ENCODE measurements around the gene DENND1A. TPM values are rescaled to one million over a fixed set of nuclear protein-coding genes. Genes with fewer than 3 reads are reported as not detected.
"Not testable (repeated sequence)": the region's sequence is repeated elsewhere in the genome, so short reads cannot be mapped to it uniquely, and the experiment has no call there.

The DENND1A gene
- polyA plus RNA-seq, 2 of the 4 experiments (the other 2 are of a cell fraction), result 15.1 to 21.9 TPM

DNA sequence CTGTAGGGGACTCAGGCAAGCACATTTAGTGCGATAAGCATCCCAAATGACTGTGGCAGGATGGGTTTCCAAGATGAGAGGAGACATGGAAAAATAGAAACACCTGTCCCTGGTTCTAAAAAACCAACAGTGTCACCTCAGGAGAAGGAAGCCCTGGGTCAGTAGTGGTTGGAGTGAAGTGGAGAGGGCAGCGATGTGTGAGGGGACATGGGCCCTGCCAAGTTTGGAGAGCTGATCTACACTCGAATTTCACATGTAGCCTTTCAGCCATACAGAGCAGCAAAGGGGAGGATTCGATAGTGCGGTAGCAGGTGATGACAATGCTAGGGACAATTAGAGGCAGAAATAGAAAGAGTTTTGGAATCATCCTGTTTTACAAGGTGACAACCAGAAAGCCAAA lies 49.1 kb upstream of the DENND1A start:
- FAIRE-seq (no peak), ATAC-seq (no peak), DNase-seq (ENCODE audit: low read depth in 1 of 2, low spot score in 1 of 2) (no peak)
- CTCF ChIA-PET, result no interaction called here
- Histone ChIP-seq H3K27ac (no peak overlapping the region), H3K4me2 (no peak overlapping the region), H3K9me3 (no peaks in the 10 kb centered on the region), H3K4me1 (no peaks in the 10 kb centered on the region), H3K4me3 (no peak overlapping the region)
- POLR2A ChIA-PET, result no interaction called here
- no peak for TF ChIP-seq EP300 (IDR thresholded peaks at IDR 0.05)
- TF ChIP-seq, protein P1, sequence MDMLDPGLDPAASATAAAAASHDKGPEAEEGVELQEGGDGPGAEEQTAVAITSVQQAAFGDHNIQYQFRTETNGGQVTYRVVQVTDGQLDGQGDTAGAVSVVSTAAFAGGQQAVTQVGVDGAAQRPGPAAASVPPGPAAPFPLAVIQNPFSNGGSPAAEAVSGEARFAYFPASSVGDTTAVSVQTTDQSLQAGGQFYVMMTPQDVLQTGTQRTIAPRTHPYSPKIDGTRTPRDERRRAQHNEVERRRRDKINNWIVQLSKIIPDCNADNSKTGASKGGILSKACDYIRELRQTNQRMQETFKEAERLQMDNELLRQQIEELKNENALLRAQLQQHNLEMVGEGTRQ (IDR thresholded peaks at IDR 0.05), result no peak
- no peak for TF ChIP-seq CHD4 (IDR thresholded peaks at IDR 0.05; ENCODE audit: borderline replicate concordance)
- TF ChIP-seq PHF8 (IDR thresholded peaks at IDR 0.05; ENCODE audit: borderline replicate concordance, low read depth), result no peak
- TF ChIP-seq SMC3 (IDR thresholded peaks at IDR 0.05), result no peak
- no peak for TF ChIP-seq CBX8 (IDR thresholded peaks at IDR 0.05)
- TF ChIP-seq RFX5 (IDR thresholded peaks at IDR 0.05), result no peak
- no peak for TF ChIP-seq BHLHE40 (IDR thresholded peaks at IDR 0.05; ENCODE audit: low read depth, low read length)
- TF ChIP-seq, protein P2, sequence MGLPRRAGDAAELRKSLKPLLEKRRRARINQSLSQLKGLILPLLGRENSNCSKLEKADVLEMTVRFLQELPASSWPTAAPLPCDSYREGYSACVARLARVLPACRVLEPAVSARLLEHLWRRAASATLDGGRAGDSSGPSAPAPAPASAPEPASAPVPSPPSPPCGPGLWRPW (IDR thresholded peaks at IDR 0.05), result no peak
- TF ChIP-seq MAZ (IDR thresholded peaks at IDR 0.05; ENCODE audit: borderline replicate concordance, low read depth, low read length), result no peak
- no peak for TF ChIP-seq HOXB13 (CRISPR knock-in tag; IDR thresholded peaks at IDR 0.05; ENCODE audit: low read depth)
- no peak for TF ChIP-seq HOXA7 (CRISPR knock-in tag; IDR thresholded peaks at IDR 0.05)
- TF ChIP-seq NFE2L2 (conservative IDR thresholded peaks at IDR 0.05; ENCODE audit: low read length), result no peak
- no peak for TF ChIP-seq HEYL (CRISPR knock-in tag; IDR thresholded peaks at IDR 0.05)
- no peak for TF ChIP-seq HDAC2 (IDR thresholded peaks at IDR 0.05)
- no peak for TF ChIP-seq CHD2 (IDR thresholded peaks at IDR 0.05; ENCODE audit: low read length, partially characterized antibody)
- TF ChIP-seq, protein P3, sequence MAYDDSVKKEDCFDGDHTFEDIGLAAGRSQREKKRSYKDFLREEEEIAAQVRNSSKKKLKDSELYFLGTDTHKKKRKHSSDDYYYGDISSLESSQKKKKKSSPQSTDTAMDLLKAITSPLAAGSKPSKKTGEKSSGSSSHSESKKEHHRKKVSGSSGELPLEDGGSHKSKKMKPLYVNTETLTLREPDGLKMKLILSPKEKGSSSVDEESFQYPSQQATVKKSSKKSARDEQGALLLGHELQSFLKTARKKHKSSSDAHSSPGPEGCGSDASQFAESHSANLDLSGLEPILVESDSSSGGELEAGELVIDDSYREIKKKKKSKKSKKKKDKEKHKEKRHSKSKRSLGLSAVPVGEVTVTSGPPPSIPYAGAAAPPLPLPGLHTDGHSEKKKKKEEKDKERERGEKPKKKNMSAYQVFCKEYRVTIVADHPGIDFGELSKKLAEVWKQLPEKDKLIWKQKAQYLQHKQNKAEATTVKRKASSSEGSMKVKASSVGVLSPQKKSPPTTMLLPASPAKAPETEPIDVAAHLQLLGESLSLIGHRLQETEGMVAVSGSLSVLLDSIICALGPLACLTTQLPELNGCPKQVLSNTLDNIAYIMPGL (CRISPR knock-in tag; IDR thresholded peaks at IDR 0.05; ENCODE audit: borderline replicate concordance), result no peak
- TF ChIP-seq, protein P4, sequence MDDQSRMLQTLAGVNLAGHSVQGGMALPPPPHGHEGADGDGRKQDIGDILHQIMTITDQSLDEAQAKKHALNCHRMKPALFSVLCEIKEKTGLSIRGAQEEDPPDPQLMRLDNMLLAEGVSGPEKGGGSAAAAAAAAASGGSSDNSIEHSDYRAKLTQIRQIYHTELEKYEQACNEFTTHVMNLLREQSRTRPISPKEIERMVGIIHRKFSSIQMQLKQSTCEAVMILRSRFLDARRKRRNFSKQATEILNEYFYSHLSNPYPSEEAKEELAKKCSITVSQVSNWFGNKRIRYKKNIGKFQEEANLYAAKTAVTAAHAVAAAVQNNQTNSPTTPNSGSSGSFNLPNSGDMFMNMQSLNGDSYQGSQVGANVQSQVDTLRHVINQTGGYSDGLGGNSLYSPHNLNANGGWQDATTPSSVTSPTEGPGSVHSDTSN (IDR thresholded peaks at IDR 0.05), result no peak
- 53% methylated on average over 5 of the region's 5 CpGs for WGBS (ENCODE audit: missing lambda C conversion rate)

DNA sequence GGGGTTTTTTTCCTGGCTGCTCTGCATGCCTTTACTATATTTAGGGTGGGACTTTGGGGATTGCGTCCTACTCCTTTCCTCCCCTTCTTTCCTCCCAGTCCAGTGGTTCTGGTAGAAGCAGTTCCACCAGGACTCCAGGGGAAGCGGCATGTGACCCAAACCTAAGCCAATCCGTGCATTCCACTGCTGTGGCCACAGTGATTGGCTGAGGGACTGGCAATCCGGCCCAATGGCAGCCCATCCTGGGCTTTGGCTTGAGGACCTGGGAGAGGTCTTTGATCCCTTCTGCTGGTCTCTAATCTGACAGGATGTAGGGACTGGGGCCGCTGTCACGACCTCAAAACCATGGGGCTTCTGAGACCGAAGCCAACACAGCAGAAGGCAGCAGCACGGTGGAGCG lies 46.7 kb upstream of the DENND1A start:
- FAIRE-seq; H3K27ac ChIP-seq; H3K9me3 ChIP-seq; POLR2A ChIA-PET; DNase-seq (ENCODE audit: low read depth in 1 of 2, low spot score in 1 of 2); H3K4me1 ChIP-seq; H3K4me3 ChIP-seq; H3K4me2 ChIP-seq: not testable (repeated sequence)
- 31% methylated on average over 3 of the region's 9 CpGs for WGBS (ENCODE audit: missing lambda C conversion rate)
- ATAC-seq, result peak in 1 of 2 experiments; percentile 48; a peak in 2 of 6 replicates
- CTCF ChIA-PET, result interaction anchor here (1.4 kb wide), 1 partner anchor 10 kb away, joined by 4 read pairs; no protein-coding TSS in a partner anchor

DNA sequence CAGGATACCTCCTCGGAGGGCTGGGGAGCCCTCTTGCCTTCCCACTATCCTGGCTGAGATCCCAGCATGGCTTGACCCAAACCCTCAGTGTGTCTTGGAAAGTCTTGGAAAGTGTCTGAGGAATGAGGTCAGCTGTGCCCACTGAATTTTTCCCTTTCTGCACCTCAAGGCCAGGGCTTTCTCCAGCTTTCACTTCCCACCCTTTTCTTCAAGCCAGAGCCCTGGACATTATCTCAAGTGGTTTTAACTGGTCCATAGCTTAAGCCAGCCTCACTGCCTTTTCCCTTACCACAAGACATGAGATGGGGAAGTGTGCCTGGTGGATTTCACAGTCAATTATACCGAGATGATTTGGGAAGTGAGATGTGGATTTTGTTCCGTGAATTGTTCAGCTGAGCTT lies 45.9 kb upstream of the DENND1A start:
- no peak for ATAC-seq
- DNase-seq (ENCODE audit: low read depth in 1 of 2, low spot score in 1 of 2), result no peak
- H3K4me2 ChIP-seq, result no peak overlapping the region
- H3K4me3 ChIP-seq, result no peak overlapping the region
- 23% methylated on average over 3 of the region's 3 CpGs for WGBS (ENCODE audit: missing lambda C conversion rate)
- H3K4me1 ChIP-seq, result no peaks in the 10 kb centered on the region
- peaks cover 11% of the 10 kb centered on the region; the same call in 1 of the 3 replicates for H3K9me3 ChIP-seq
- ChIA-PET POLR2A (no interaction called here), CTCF (interaction anchor here (1.4 kb wide), 1 partner anchor 9 kb away, joined by 4 read pairs; no protein-coding TSS in a partner anchor)
- TF ChIP-seq KDM1A (IDR thresholded peaks at IDR 0.05; ENCODE audit: low read depth) (no peak), TP53 (CRISPR knock-in tag; IDR thresholded peaks at IDR 0.05) (no peak), NPAS2 (CRISPR knock-in tag; IDR thresholded peaks at IDR 0.05; ENCODE audit: borderline replicate concordance) (no peak), MAZ (IDR thresholded peaks at IDR 0.05; ENCODE audit: borderline replicate concordance, low read depth, low read length) (no peak), HOXB5 (CRISPR knock-in tag; IDR thresholded peaks at IDR 0.05) (no peak), CBX8 (IDR thresholded peaks at IDR 0.05) (no peak), RARB (CRISPR knock-in tag; IDR thresholded peaks at IDR 0.05) (no peak), HDAC2 (IDR thresholded peaks at IDR 0.05) (no peak), CBX2 (IDR thresholded peaks at IDR 0.05; ENCODE audit: borderline replicate concordance, low read depth) (no peak), CEBPB (IDR thresholded peaks at IDR 0.05) (no peak), POLR2A (IDR thresholded peaks at IDR 0.05; ENCODE audit: low read length) (no peak), ZSCAN20 (CRISPR knock-in tag; IDR thresholded peaks at IDR 0.05) (no peak), SREBF2 (IDR thresholded peaks at IDR 0.05) (no peak), EP300 (IDR thresholded peaks at IDR 0.05) (no peak), POLR2AphosphoS2 (conservative IDR thresholded peaks at IDR 0.05; ENCODE audit: low read length) (no peak)
- TF ChIP-seq, protein P3 (CRISPR knock-in tag; IDR thresholded peaks at IDR 0.05; ENCODE audit: borderline replicate concordance), result no peak
- TF ChIP-seq, protein P2 (IDR thresholded peaks at IDR 0.05), result no peak
- no peak for FAIRE-seq
- no peak overlapping the region for H3K27ac ChIP-seq
